Measurements from ENCODE around the gene INAVA.

The INAVA gene

DNA sequence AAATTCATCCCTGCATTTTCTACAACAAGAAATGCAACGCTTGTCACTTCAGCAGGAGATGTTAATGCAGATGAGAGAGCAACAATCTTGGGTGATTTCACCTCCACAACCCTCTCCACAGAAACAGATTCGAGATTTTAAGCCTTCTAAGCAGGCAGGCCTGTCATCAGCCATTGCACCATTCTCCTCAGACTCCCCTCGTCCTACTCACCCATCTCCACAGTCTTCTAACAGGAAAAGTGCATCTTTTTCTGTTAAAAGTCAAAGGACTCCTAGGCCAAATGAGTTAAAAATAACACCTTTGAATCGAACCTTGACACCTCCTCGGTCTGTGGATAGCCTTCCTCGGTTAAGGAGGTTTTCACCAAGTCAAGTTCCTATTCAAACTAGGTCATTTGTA is 45.3 kb upstream of the INAVA start:
- Histone ChIP-seq H2AFZ (ENCODE audit: low read length) (no peak overlapping the region), H3K4me3 (ENCODE audit: low read length, poor library complexity, severe bottlenecking) (no peak overlapping the region), H3K4me1 (ENCODE audit: insufficient read depth, low read length, poor library complexity, severe bottlenecking) (peaks cover 22% of the 10 kb centered on the region), H3K79me2 (ENCODE audit: insufficient read depth, low read length) (no peaks in the 10 kb centered on the region), H3K9me3 (ENCODE audit: insufficient read depth, low read depth, low read length) (no peaks in the 10 kb centered on the region), H3K9ac (ENCODE audit: low read depth, low read length, poor library complexity, severe bottlenecking) (no peak overlapping the region), H4K20me1 (ENCODE audit: insufficient read depth, low read length, poor library complexity, severe bottlenecking) (no peaks in the 10 kb centered on the region), H3F3A (ENCODE audit: low read depth) (no peaks in the 10 kb centered on the region), H3K27me3 (ENCODE audit: insufficient read depth, low read length, poor library complexity, severe bottlenecking) (no peaks in the 10 kb centered on the region), H3K36me3 (ENCODE audit: insufficient read depth, low read length) (no peaks in the 10 kb centered on the region), H3K4me2 (ENCODE audit: low read depth, low read length, poor library complexity, severe bottlenecking) (no peak overlapping the region), H3K9me2 (replicated peaks; ENCODE audit: low read depth, low read length) (no peaks in the 10 kb centered on the region)
- TF ChIP-seq EZH2phosphoT487 (IDR thresholded peaks at IDR 0.05; ENCODE audit: borderline replicate concordance), result no peak
- TF ChIP-seq, protein P1, sequence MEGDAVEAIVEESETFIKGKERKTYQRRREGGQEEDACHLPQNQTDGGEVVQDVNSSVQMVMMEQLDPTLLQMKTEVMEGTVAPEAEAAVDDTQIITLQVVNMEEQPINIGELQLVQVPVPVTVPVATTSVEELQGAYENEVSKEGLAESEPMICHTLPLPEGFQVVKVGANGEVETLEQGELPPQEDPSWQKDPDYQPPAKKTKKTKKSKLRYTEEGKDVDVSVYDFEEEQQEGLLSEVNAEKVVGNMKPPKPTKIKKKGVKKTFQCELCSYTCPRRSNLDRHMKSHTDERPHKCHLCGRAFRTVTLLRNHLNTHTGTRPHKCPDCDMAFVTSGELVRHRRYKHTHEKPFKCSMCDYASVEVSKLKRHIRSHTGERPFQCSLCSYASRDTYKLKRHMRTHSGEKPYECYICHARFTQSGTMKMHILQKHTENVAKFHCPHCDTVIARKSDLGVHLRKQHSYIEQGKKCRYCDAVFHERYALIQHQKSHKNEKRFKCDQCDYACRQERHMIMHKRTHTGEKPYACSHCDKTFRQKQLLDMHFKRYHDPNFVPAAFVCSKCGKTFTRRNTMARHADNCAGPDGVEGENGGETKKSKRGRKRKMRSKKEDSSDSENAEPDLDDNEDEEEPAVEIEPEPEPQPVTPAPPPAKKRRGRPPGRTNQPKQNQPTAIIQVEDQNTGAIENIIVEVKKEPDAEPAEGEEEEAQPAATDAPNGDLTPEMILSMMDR (conservative IDR thresholded peaks at IDR 0.05; ENCODE audit: low read length), result no peak

GRCh38 chr1:200850554-200850953 is 44.1 kb upstream of the INAVA start:
- no peak overlapping the region for H2AFZ ChIP-seq (ENCODE audit: low read length)
- no peak overlapping the region for H3K4me3 ChIP-seq (ENCODE audit: low read length, poor library complexity, severe bottlenecking)
- no peaks in the 10 kb centered on the region for H4K20me1 ChIP-seq (ENCODE audit: insufficient read depth, low read length, poor library complexity, severe bottlenecking)
- H3K27me3 ChIP-seq (ENCODE audit: insufficient read depth, low read length, poor library complexity, severe bottlenecking), result no peaks in the 10 kb centered on the region
- H3K4me1 ChIP-seq (ENCODE audit: insufficient read depth, low read length, poor library complexity, severe bottlenecking), result peaks cover 22% of the 10 kb centered on the region
- H3K79me2 ChIP-seq (ENCODE audit: insufficient read depth, low read length), result no peaks in the 10 kb centered on the region
- H3K9me2 ChIP-seq (replicated peaks; ENCODE audit: low read depth, low read length), result no peaks in the 10 kb centered on the region
- no peaks in the 10 kb centered on the region for H3K9me3 ChIP-seq (ENCODE audit: insufficient read depth, low read depth, low read length)
- H3K36me3 ChIP-seq (ENCODE audit: insufficient read depth, low read length), result no peaks in the 10 kb centered on the region
- no peak for TF ChIP-seq EZH2phosphoT487 (IDR thresholded peaks at IDR 0.05; ENCODE audit: borderline replicate concordance)
- TF ChIP-seq, protein P1 (conservative IDR thresholded peaks at IDR 0.05; ENCODE audit: low read length), result no peak
- no peaks in the 10 kb centered on the region for H3F3A ChIP-seq (ENCODE audit: low read depth)
- no peak overlapping the region for H3K4me2 ChIP-seq (ENCODE audit: low read depth, low read length, poor library complexity, severe bottlenecking)
- H3K9ac ChIP-seq (ENCODE audit: low read depth, low read length, poor library complexity, severe bottlenecking), result no peak overlapping the region

DNA sequence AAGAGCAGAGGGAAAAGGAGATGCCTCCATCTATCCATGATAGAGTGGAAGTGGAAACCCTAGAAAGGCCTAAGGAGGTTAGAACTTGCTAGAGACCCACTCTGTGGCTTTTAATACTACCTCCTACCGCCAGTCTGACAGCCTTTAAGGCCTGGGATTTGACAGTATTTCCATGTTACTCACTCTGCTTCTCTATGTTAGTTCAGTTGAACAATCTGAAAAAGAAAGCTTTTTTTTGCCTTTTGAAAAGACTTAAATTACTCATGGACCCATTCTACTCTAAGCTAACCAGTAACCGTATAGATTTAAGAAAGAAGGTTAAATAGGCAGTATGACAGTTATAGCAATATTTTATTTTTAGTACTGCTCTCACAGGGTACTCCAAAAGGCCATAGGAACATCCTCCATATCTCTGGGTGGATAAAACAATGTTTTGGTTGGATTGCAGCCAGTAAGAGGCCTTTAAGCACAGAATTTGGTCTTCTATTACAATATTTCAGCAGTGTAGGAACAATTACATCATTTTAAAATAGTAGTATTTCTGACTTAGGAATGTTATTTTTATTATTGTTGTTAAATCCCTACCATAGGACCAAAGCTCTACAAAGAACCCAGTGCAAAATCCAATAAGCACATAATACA is 37.9 kb upstream of the INAVA start:
- H3K27me3 ChIP-seq (ENCODE audit: insufficient read depth, low read length, poor library complexity, severe bottlenecking), result no peaks in the 10 kb centered on the region
- H2AFZ ChIP-seq (ENCODE audit: low read length), result peak overlapping the region; percentile 31; the same call in 1 of the 2 replicates
- no peaks in the 10 kb centered on the region for H3K9me3 ChIP-seq (ENCODE audit: insufficient read depth, low read depth, low read length)
- no peaks in the 10 kb centered on the region; the same call in 1 of the 2 replicates for H3F3A ChIP-seq (ENCODE audit: low read depth)
- H4K20me1 ChIP-seq (ENCODE audit: insufficient read depth, low read length, poor library complexity, severe bottlenecking), result no peaks in the 10 kb centered on the region
- H3K4me3 ChIP-seq (ENCODE audit: low read length, poor library complexity, severe bottlenecking), result peak overlapping the region; percentile 35
- no peaks in the 10 kb centered on the region for H3K9me2 ChIP-seq (replicated peaks; ENCODE audit: low read depth, low read length)
- no peaks in the 10 kb centered on the region for H3K36me3 ChIP-seq (ENCODE audit: insufficient read depth, low read length)
- no peaks in the 10 kb centered on the region for H3K79me2 ChIP-seq (ENCODE audit: insufficient read depth, low read length)
- peak overlapping the region; percentile 44 for H3K9ac ChIP-seq (ENCODE audit: low read depth, low read length, poor library complexity, severe bottlenecking)
- TF ChIP-seq, protein P1 (conservative IDR thresholded peaks at IDR 0.05; ENCODE audit: low read length), result no peak
- no peak for TF ChIP-seq EZH2phosphoT487 (IDR thresholded peaks at IDR 0.05; ENCODE audit: borderline replicate concordance)
- peaks cover 63% of the 10 kb centered on the region for H3K4me1 ChIP-seq (ENCODE audit: insufficient read depth, low read length, poor library complexity, severe bottlenecking)
- peak overlapping the region; percentile 59 for H3K4me2 ChIP-seq (ENCODE audit: low read depth, low read length, poor library complexity, severe bottlenecking)
